DND-41 (cell line): ENCODE results near the gene KSR1.

Experiments
- ATAC-seq: fragments of 200-7000 bp; cut with Tn5 transposase; 3 replicates; pipeline ENCODE4 v1.9.1; 2021; ENCODE audit warnings: low read depth; ENCODE audit not compliant: insufficient read depth
- DNase-seq: peaks from one replicate; pipeline ENCODE4 v3.0.0-alpha.2; 2020
- H2AFZ ChIP-seq: 2 replicates; pipeline ENCODE4 v1.6.0; 2012; ENCODE audit warnings: low read depth, low read length
- H3K27ac ChIP-seq: 2 replicates; pipeline ENCODE4 v1.5.1; 2012; ENCODE audit warnings: low read length, inconsistent platforms
- H3K27me3 ChIP-seq: fragments of 200-600 bp; sonication (generic); 2 replicates; pipeline ENCODE4 v1.6.0; 2012; ENCODE audit warnings: low read length, mild to moderate bottlenecking, inconsistent platforms; ENCODE audit not compliant: insufficient read depth, poor library complexity
- H3K36me3 ChIP-seq: 2 replicates; pipeline ENCODE4 v1.5.1; 2012; ENCODE audit warnings: low read length, inconsistent platforms; ENCODE audit not compliant: insufficient read depth
- H3K4me1 ChIP-seq: 2 replicates; pipeline ENCODE4 v1.5.1; 2012; ENCODE audit warnings: mild to moderate bottlenecking, low read length; ENCODE audit not compliant: insufficient read depth
- H3K4me2 ChIP-seq: 2 replicates; pipeline ENCODE4 v1.6.0; 2012; ENCODE audit warnings: mild to moderate bottlenecking, moderate library complexity, low read length, inconsistent platforms; ENCODE audit not compliant: insufficient read depth
- H3K4me3 ChIP-seq, 2 experiments: fragments of 200-600 bp in 1 of 2; shearing (Covaris generic) in 1 of 2; 2 replicates each; pipeline ENCODE4 v1.5.1; 2012 to 2016; ENCODE audit warnings: inconsistent platforms in 2 of 2, low read length in 2 of 2, mild to moderate bottlenecking in 2 of 2, low read depth in 1 of 2, moderate library complexity in 1 of 2
- H3K79me2 ChIP-seq: 2 replicates; pipeline ENCODE4 v1.6.0; 2012; ENCODE audit warnings: low read length, inconsistent platforms; ENCODE audit not compliant: insufficient read depth
- H3K9ac ChIP-seq: 2 replicates; pipeline ENCODE4 v1.6.0; 2012; ENCODE audit warnings: low read depth, mild to moderate bottlenecking, inconsistent platforms, low read length, moderate library complexity
- H3K9me3 ChIP-seq: 2 replicates; pipeline ENCODE4 v1.5.1; 2012; ENCODE audit warnings: low read length, moderate library complexity, mild to moderate bottlenecking, inconsistent platforms; ENCODE audit not compliant: insufficient read depth, severe bottlenecking
- H4K20me1 ChIP-seq: 2 replicates; pipeline ENCODE4 v1.6.0; 2012; ENCODE audit warnings: low read length; ENCODE audit not compliant: insufficient read depth
- EZH2 ChIP-seq: IDR thresholded peaks from 3 replicates; pipeline ENCODE4 v1.6.1; 2012; ENCODE audit warnings: borderline replicate concordance, low read depth, mild to moderate bottlenecking, moderate library complexity, low read length, inconsistent platforms; ENCODE audit not compliant: severe bottlenecking
- TF ChIP-seq, protein P1 (sequence below): IDR thresholded peaks from 2 replicates; pipeline ENCODE4 v1.5.1; 2012; ENCODE audit warnings: borderline replicate concordance, low read length, moderate library complexity, mild to moderate bottlenecking; ENCODE audit not compliant: poor library complexity, severe bottlenecking; ENCODE audit errors: extremely low read depth

KSR1 gene

GRCh38 chr17:27454089-27454488, 2.2 kb upstream of the KSR1 start:
- no peak for ATAC-seq
- Histone ChIP-seq H3K36me3 (no peaks in the 10 kb centered on the region), H3K4me3 (no peak overlapping the region), H3K9me3 (no peaks in the 10 kb centered on the region), H3K27ac (no peak overlapping the region), H3K4me1 (peaks cover 29% of the 10 kb centered on the region), H3K79me2 (no peaks in the 10 kb centered on the region), H3K9ac (no peak overlapping the region), H4K20me1 (peaks cover 4% of the 10 kb centered on the region; the same call in 1 of the 2 replicates), H3K4me2 (no peak overlapping the region), H3K27me3 (peaks cover 36% of the 10 kb centered on the region), H2AFZ (no peak overlapping the region)
- TF ChIP-seq, protein P1, sequence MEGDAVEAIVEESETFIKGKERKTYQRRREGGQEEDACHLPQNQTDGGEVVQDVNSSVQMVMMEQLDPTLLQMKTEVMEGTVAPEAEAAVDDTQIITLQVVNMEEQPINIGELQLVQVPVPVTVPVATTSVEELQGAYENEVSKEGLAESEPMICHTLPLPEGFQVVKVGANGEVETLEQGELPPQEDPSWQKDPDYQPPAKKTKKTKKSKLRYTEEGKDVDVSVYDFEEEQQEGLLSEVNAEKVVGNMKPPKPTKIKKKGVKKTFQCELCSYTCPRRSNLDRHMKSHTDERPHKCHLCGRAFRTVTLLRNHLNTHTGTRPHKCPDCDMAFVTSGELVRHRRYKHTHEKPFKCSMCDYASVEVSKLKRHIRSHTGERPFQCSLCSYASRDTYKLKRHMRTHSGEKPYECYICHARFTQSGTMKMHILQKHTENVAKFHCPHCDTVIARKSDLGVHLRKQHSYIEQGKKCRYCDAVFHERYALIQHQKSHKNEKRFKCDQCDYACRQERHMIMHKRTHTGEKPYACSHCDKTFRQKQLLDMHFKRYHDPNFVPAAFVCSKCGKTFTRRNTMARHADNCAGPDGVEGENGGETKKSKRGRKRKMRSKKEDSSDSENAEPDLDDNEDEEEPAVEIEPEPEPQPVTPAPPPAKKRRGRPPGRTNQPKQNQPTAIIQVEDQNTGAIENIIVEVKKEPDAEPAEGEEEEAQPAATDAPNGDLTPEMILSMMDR: no peak
- TF ChIP-seq EZH2: no peak
- DNase-seq: no peak

- Histone ChIP-seq H3K36me3 (no peaks in the 10 kb centered on the region), H3K27ac (no peak overlapping the region), H3K79me2 (no peaks in the 10 kb centered on the region), H2AFZ (peak overlapping the region; percentile 89; the same call in 1 of the 2 replicates), H3K4me2 (peak overlapping the region; percentile 85), H3K9ac (peak overlapping the region; percentile 67; the same call in 1 of the 2 replicates), H3K4me3 (peak overlapping the region in 1 of 2 experiments; percentile 77; a peak in 3 of 4 replicates), H3K9me3 (no peaks in the 10 kb centered on the region), H3K4me1 (peaks cover 29% of the 10 kb centered on the region), H3K27me3 (peaks cover 28% of the 10 kb centered on the region), H4K20me1 (peaks cover 7% of the 10 kb centered on the region)
- ATAC-seq: no peak
- DNase-seq: no peak
- TF ChIP-seq, protein P1: no peak
Observed at GRCh38 chr17:27455236-27455913, 873 bp upstream of the KSR1 start.

DNA sequence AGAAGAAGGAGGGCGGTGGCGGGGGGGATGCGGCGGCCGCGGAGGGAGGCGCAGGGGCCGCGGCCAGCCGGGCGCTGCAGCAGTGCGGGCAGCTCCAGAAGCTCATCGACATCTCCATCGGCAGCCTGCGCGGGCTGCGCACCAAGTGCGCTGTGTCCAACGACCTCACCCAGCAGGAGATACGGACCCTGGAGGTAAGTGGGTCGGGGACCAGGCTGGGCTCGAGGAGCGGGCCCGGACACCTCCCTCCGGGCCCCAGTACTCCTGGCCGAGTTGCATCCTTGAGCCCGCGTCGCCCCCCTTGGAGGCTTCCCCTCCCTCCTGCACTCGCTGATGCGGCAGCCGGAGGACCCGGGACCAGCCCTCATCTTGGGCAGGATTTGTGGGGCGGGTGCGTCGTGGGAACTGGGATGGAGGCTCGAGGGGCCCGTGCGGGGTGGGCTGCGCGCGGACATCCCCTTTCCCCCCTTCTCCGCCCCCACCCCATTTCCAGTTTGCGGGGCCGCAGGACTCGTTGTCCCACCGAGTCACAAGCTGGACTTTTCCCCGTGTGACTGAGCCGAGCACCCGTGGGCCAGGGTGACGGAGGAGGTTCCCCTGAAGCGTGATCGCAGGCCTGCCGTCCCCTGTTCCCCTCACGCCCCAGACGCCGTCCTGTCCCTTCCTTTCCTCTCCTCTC, 572 bp downstream of the KSR1 start:
- Histone ChIP-seq H3K4me1 (peaks cover 29% of the 10 kb centered on the region), H3K27me3 (peaks cover 25% of the 10 kb centered on the region), H3K9ac (peak overlapping the region; percentile 67), H3K79me2 (no peaks in the 10 kb centered on the region), H4K20me1 (peaks cover 8% of the 10 kb centered on the region), H2AFZ (peak overlapping the region; percentile 89), H3K4me3 (peak overlapping the region; percentile 77 to 81), H3K36me3 (no peaks in the 10 kb centered on the region), H3K4me2 (peak overlapping the region; percentile 85), H3K9me3 (no peaks in the 10 kb centered on the region), H3K27ac (no peak overlapping the region)
- DNase-seq (no peak), ATAC-seq (no peak)
- TF ChIP-seq EZH2: no peak
- TF ChIP-seq, protein P1: peak; percentile 6
